Measurements from ENCODE around the gene SLC25A38. TPM values are rescaled to one million over a fixed set of nuclear protein-coding genes. Genes with fewer than 3 reads are reported as not detected.

SLC25A38 gene
- total RNA-seq, 1 donor from 2014 or later: 21.0 TPM

- Histone ChIP-seq H3K4me3 (no peak overlapping the region), H3K4me1 (no peaks in the 10 kb centered on the region), H3K27ac (replicated peaks) (no peak overlapping the region), H3K27me3 (ENCODE audit: low read depth) (peaks cover 4% of the 10 kb centered on the region), H3K9me3 (replicated peaks) (no peaks in the 10 kb centered on the region), H3K36me3 (no peaks in the 10 kb centered on the region)
- intact Hi-C loops (cut with micrococcal nuclease): no loop called here
- no peak for TF ChIP-seq CTCF (IDR thresholded peaks at IDR 0.05; ENCODE audit: borderline replicate concordance)
- DNase-seq: no peak
Measured at GRCh38 chr3:39440316-39440715, 57.1 kb downstream of the SLC25A38 start.

GRCh38 chr3:39443530-39443929, 60.4 kb downstream of the SLC25A38 start:
- DNase-seq: no peak
- Histone ChIP-seq H3K4me1 (peaks cover 3% of the 10 kb centered on the region), H3K27ac (replicated peaks) (no peak overlapping the region), H3K27me3 (ENCODE audit: low read depth) (peaks cover 4% of the 10 kb centered on the region), H3K36me3 (no peaks in the 10 kb centered on the region), H3K4me3 (no peak overlapping the region), H3K9me3 (replicated peaks) (no peaks in the 10 kb centered on the region)
- TF ChIP-seq CTCF (IDR thresholded peaks at IDR 0.05; ENCODE audit: borderline replicate concordance): no peak
- intact Hi-C loops (cut with micrococcal nuclease): no loop called here

- no peaks in the 10 kb centered on the region for H3K36me3 ChIP-seq
- H3K4me1 ChIP-seq: peaks cover 3% of the 10 kb centered on the region
- intact Hi-C loops (cut with micrococcal nuclease): no loop called here
- H3K4me3 ChIP-seq: no peak overlapping the region
- H3K27me3 ChIP-seq (ENCODE audit: low read depth): peaks cover 4% of the 10 kb centered on the region
- no peak overlapping the region for H3K27ac ChIP-seq (replicated peaks)
- TF ChIP-seq CTCF (IDR thresholded peaks at IDR 0.05; ENCODE audit: borderline replicate concordance): no peak
- no peak for DNase-seq
- H3K9me3 ChIP-seq (replicated peaks): no peaks in the 10 kb centered on the region
Measured at GRCh38 chr3:39445927-39446326, 62.8 kb downstream of the SLC25A38 start.

- H3K4me3 ChIP-seq: no peak overlapping the region
- intact Hi-C loops (cut with micrococcal nuclease): no loop called here
- no peak overlapping the region for H3K27ac ChIP-seq (replicated peaks)
- H3K27me3 ChIP-seq (ENCODE audit: low read depth): peaks cover 4% of the 10 kb centered on the region
- no peaks in the 10 kb centered on the region for H3K36me3 ChIP-seq
- no peak for TF ChIP-seq CTCF (IDR thresholded peaks at IDR 0.05; ENCODE audit: borderline replicate concordance)
- H3K4me1 ChIP-seq: peaks cover 3% of the 10 kb centered on the region
- DNase-seq: no peak
- no peaks in the 10 kb centered on the region for H3K9me3 ChIP-seq (replicated peaks)
Measured at GRCh38 chr3:39446444-39446843, 63.3 kb downstream of the SLC25A38 start.

Other genes with a start within 250 kb of the SLC25A38 start
- gene CSRNP1, start 229.8 kb upstream of the SLC25A38 start, total RNA-seq: 12.1 TPM
- gene XIRP1, start 190.8 kb upstream of the SLC25A38 start, total RNA-seq: 386 TPM
- 0.82 TPM for gene CX3CR1, start 103.3 kb upstream of the SLC25A38 start, total RNA-seq
- gene CCR8, start 53.7 kb upstream of the SLC25A38 start, total RNA-seq: not detected
- 404 TPM for gene RPSA, start 23.4 kb downstream of the SLC25A38 start, total RNA-seq
- gene MOBP, start 84.3 kb downstream of the SLC25A38 start, total RNA-seq: not detected